GM19463 (cell line): ENCODE results near the gene MYOC.
A peak's percentile ranks its signal among the peaks of the same experiment; 100 is the strongest.

ENCODE experiments used
- ATAC-seq: cut with Tn5 transposase; IDR thresholded peaks from one replicate; pipeline ENCODE4 v1.9.1; 2021; ENCODE audit warnings: mild to moderate bottlenecking, moderate library complexity; ENCODE audit not compliant: unreplicated experiment

Gene MYOC

GRCh38 chr1:171654201-171654941, 1.9 kb upstream of the MYOC start:
- no peak for ATAC-seq

GRCh38 chr1:171653796-171654195, 1.3 kb upstream of the MYOC start:
- no peak for ATAC-seq

GRCh38 chr1:171646249-171646560, 6.3 kb downstream of the MYOC start:
- no peak for ATAC-seq

GRCh38 chr1:171645553-171646248, 6.8 kb downstream of the MYOC start:
- ATAC-seq, result no peak

- ATAC-seq, result peak; percentile 47
These were observed 7.5 kb downstream of the MYOC start for GRCh38 chr1:171644805-171645483.

- ATAC-seq, result no peak
These were observed 9.3 kb downstream of the MYOC start for GRCh38 chr1:171643156-171643555.

- ATAC-seq, result no peak
These were observed 10.3 kb downstream of the MYOC start for GRCh38 chr1:171642197-171642596.

GRCh38 chr1:171641076-171641864, 11.2 kb downstream of the MYOC start:
- no peak for ATAC-seq

- no peak for ATAC-seq
These were observed 12.3 kb downstream of the MYOC start for GRCh38 chr1:171640225-171640624.

- ATAC-seq, result no peak
These were observed 14.4 kb downstream of the MYOC start for GRCh38 chr1:171637928-171638576.

- no peak for ATAC-seq
These were observed 16.3 kb downstream of the MYOC start for GRCh38 chr1:171636141-171636540.

- ATAC-seq, result no peak
These were observed 16.8 kb downstream of the MYOC start for GRCh38 chr1:171635661-171636060.

- no peak for ATAC-seq
These were observed 24.3 kb downstream of the MYOC start for GRCh38 chr1:171628225-171628624.

GRCh38 chr1:171627020-171627419, 25.5 kb downstream of the MYOC start:
- ATAC-seq, result no peak

GRCh38 chr1:171625225-171625624, 27.3 kb downstream of the MYOC start:
- ATAC-seq, result no peak

- no peak for ATAC-seq
These were observed 28.7 kb downstream of the MYOC start for GRCh38 chr1:171623651-171624331.

- no peak for ATAC-seq
These were observed 30.4 kb downstream of the MYOC start, which contains the start of gene MYOCOS for GRCh38 chr1:171622152-171622462. Gene MYOCOS (plus strand): TSS chr1:171622243. CDS start chr1:171623884, 1,641 bp downstream.

GRCh38 chr1:171616586-171616985, 35.9 kb downstream of the MYOC start:
- ATAC-seq, result no peak

- ATAC-seq, result peak; percentile 38
These were observed 37.2 kb downstream of the MYOC start for GRCh38 chr1:171615122-171615906.
